MCF 10A (cell line): ENCODE measurements around the gene TRIM63. TPM values are rescaled to one million over a fixed set of nuclear protein-coding genes. Genes with fewer than 3 reads are reported as not detected.

ENCODE experiments used
- BruUV-seq: library from RNA; stranded (reverse); fragments of 400-500 nt; replicated peaks from 2 replicates; lab custom pipeline; 2021; lab: Mats Ljungman, UMichigan
- CTCF ChIA-PET: fragments of 300-600 bp; sonication (Branson Sonifier 250); formaldehyde crosslinking; extraction: SDS; loops from one replicate; lab custom pipeline; 2021; ENCODE audit warnings: antibody characterized with exemption, inconsistent platforms; lab: Yijun Ruan, JAX
- POLR2A ChIA-PET: fragments of 300-600, 350-650 bp; sonication (Branson Sonifier 250); formaldehyde crosslinking; extraction: SDS; loops from one replicate; lab custom pipeline; 2020; ENCODE audit warnings: antibody characterized with exemption, inconsistent platforms; lab: Yijun Ruan, JAX
- DNase-seq: peaks from one replicate; pipeline ENCODE4 v3.0.0-alpha.2; 2018; ENCODE audit not compliant: unreplicated experiment
- H3K27ac Mint-ChIP-seq: one replicate; pipeline ENCODE4 v1.8.0; 2022; ENCODE audit warnings: mild to moderate bottlenecking, low read depth, mixed read lengths; ENCODE audit not compliant: unreplicated experiment
- H3K27me3 Mint-ChIP-seq: one replicate; pipeline ENCODE4 v1.8.0; 2022; ENCODE audit warnings: mixed read lengths; ENCODE audit not compliant: insufficient read depth, unreplicated experiment
- H3K36me3 Mint-ChIP-seq: one replicate; pipeline ENCODE4 v1.8.0; 2022; ENCODE audit warnings: mild to moderate bottlenecking, moderate library complexity, mixed read lengths; ENCODE audit not compliant: insufficient read depth, unreplicated experiment
- H3K4me1 Mint-ChIP-seq: one replicate; pipeline ENCODE4 v1.8.0; 2022; ENCODE audit warnings: mixed read lengths; ENCODE audit not compliant: insufficient read depth, unreplicated experiment
- H3K4me3 Mint-ChIP-seq: one replicate; pipeline ENCODE4 v1.8.0; 2022; ENCODE audit warnings: mild to moderate bottlenecking, moderate library complexity, mixed read lengths; ENCODE audit not compliant: unreplicated experiment
- H3K9me3 Mint-ChIP-seq: one replicate; pipeline ENCODE4 v1.8.0; 2022; ENCODE audit warnings: mixed read lengths; ENCODE audit not compliant: unreplicated experiment
- intact Hi-C: fragments of 100-400 bp; cut with micrococcal nuclease; formaldehyde crosslinking; loops from 2 replicates; pipeline ENCODE4 v1.14.1; 2022
- total RNA-seq: library from RNA; stranded (reverse); gene quantifications from 2 replicates; pipeline ENCODE4 v1.2.3, GENCODE V29; 2022
- TF ChIP-seq, protein P1 (sequence below): fragments of 200-600 bp; IDR thresholded peaks from one replicate; pipeline ENCODE4 v1.8.0; 2022; ENCODE audit warnings: antibody characterized with exemption, mild to moderate bottlenecking; ENCODE audit not compliant: unreplicated experiment

TRIM63 gene
- total RNA-seq, 1 experiment from 2014 or later = not detected

DNA sequence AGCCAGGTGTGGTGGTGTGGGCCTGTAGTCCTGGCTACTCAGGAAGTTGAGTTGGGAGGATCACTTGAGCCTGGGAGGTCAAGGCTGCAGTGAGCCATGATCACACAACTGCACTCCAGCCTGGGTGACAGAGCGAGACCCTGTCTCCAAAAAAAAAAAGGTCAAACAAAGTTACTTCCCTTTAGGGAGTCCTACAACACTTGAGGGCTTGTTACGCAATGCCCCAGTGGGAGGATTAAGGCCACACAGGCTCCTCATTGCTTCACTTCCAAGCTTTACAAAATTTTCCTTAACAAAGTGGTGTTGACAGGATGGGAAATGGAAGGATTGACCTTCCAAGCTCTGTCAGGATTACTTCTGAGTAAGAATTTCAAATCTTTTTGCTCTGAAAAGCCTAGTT, 52.1 kb downstream of the TRIM63 start:
- BruUV-seq = no TSS peak
- intact Hi-C loops = no loop called here
- TF ChIP-seq, protein P1, sequence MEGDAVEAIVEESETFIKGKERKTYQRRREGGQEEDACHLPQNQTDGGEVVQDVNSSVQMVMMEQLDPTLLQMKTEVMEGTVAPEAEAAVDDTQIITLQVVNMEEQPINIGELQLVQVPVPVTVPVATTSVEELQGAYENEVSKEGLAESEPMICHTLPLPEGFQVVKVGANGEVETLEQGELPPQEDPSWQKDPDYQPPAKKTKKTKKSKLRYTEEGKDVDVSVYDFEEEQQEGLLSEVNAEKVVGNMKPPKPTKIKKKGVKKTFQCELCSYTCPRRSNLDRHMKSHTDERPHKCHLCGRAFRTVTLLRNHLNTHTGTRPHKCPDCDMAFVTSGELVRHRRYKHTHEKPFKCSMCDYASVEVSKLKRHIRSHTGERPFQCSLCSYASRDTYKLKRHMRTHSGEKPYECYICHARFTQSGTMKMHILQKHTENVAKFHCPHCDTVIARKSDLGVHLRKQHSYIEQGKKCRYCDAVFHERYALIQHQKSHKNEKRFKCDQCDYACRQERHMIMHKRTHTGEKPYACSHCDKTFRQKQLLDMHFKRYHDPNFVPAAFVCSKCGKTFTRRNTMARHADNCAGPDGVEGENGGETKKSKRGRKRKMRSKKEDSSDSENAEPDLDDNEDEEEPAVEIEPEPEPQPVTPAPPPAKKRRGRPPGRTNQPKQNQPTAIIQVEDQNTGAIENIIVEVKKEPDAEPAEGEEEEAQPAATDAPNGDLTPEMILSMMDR = no peak
- Mint-ChIP-seq H3K36me3 (no peaks in the 10 kb centered on the region), H3K4me3 (no peak overlapping the region), H3K9me3 (no peaks in the 10 kb centered on the region), H3K27ac (no peak overlapping the region), H3K27me3 (no peaks in the 10 kb centered on the region), H3K4me1 (no peaks in the 10 kb centered on the region)
- POLR2A ChIA-PET = no interaction called here
- peak; percentile 82 for DNase-seq
- CTCF ChIA-PET = interaction anchor here (0.6 kb wide), 1 partner anchor 474 kb away, joined by 5 read pairs; no protein-coding TSS in a partner anchor

DNA sequence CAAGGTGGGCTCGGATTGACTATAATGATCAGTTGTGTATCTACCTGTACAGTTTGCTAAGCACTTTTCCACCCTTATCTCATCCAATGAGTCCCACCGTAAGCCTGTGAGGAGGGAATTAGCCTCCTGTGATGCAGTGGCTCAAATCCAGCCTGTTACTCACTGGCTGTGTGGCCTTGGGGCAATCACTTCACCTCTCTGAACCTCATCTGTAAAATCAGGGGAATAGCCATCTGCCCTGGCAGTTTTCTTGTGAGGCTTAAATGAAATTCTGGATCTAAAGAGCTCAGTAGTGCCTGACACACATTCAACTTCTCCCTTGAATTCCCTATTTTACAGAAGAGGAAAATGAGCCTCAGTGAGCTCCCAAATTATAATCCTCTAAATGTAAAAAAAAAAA, 53.3 kb downstream of the TRIM63 start:
- no peaks in the 10 kb centered on the region for H3K4me1 Mint-ChIP-seq
- no peak for DNase-seq
- TF ChIP-seq, protein P1 = no peak
- H3K36me3 Mint-ChIP-seq = no peaks in the 10 kb centered on the region
- no TSS peak for BruUV-seq
- no peak overlapping the region for H3K4me3 Mint-ChIP-seq
- H3K27ac Mint-ChIP-seq = no peak overlapping the region
- H3K27me3 Mint-ChIP-seq = no peaks in the 10 kb centered on the region
- ChIA-PET CTCF (interaction anchor here (0.6 to 1.0 kb wide), 3 partner anchors 9 to 118 kb away, joined by 3 to 4 read pairs (median 3); no protein-coding TSS in a partner anchor), POLR2A (interaction anchor here (0.6 kb wide), 1 partner anchor 22 kb away, joined by 3 read pairs; no protein-coding TSS in a partner anchor)
- H3K9me3 Mint-ChIP-seq = no peaks in the 10 kb centered on the region
- intact Hi-C loops = no loop called here

DNA sequence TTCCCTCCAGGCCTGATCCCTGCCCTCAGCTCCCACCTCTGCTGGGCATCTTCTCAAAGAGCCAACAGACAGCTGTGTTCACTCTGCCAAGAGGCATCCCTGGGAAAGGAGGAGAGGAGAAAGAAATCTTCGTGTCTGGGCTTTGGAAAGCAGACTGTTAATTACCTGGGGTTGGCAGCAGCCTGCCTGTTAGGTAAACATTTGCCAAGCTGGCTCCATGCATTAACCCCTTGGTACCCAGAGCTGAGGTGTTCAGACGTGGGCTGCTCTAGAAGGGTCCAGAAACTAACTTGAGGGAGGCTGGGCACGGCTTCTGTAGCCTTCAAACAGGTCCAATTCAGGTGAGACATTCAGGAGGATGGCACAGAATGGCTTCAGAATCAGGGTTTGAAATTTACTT, 54.6 kb downstream of the TRIM63 start:
- Mint-ChIP-seq H3K27ac (no peak overlapping the region), H3K4me3 (no peak overlapping the region), H3K4me1 (no peaks in the 10 kb centered on the region), H3K36me3 (no peaks in the 10 kb centered on the region), H3K9me3 (no peaks in the 10 kb centered on the region), H3K27me3 (no peaks in the 10 kb centered on the region)
- no TSS peak for BruUV-seq
- ChIA-PET CTCF (no interaction called here), POLR2A (interaction anchor here (0.7 kb wide), 1 partner anchor 52 kb away, joined by 3 read pairs; no protein-coding TSS in a partner anchor)
- no peak for DNase-seq
- TF ChIP-seq, protein P1 = no peak
- intact Hi-C loops = no loop called here

DNA sequence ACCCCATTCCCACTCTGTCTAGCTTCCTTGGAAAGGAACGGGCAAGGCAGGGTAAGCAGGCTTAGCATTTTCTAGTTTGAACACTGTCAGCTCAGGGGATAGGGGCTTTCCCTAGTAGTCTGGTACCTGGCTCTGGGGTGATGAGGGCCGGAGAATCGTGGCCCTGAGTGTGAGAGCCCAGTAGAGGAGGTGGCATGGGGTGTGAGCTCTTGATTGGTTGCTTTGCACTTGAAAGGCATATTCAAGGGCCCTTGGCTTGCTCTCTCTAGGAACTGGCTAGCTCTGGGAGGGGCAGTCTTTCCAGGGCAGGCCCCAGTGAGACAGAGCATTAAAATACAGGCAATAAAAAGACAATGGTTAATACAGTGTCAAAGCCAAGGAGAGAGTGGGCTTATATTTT, 56.6 kb downstream of the TRIM63 start:
- BruUV-seq = no TSS peak
- H3K36me3 Mint-ChIP-seq = no peaks in the 10 kb centered on the region
- ChIA-PET CTCF (interaction anchor here (0.6 to 1.2 kb wide), 4 partner anchors 13 to 304 kb away, joined by 3 read pairs; partner anchors contain the start of gene PAFAH2), POLR2A (no interaction called here)
- H3K4me1 Mint-ChIP-seq = no peaks in the 10 kb centered on the region
- no peaks in the 10 kb centered on the region for H3K27me3 Mint-ChIP-seq
- no peak for DNase-seq
- no peak overlapping the region for H3K4me3 Mint-ChIP-seq
- intact Hi-C loops = no loop called here
- TF ChIP-seq, protein P1 = no peak
- no peaks in the 10 kb centered on the region for H3K9me3 Mint-ChIP-seq
- H3K27ac Mint-ChIP-seq = no peak overlapping the region
